ENCODE data around the gene CDKN2C.
"Not testable (repeated sequence)": the region's sequence is repeated elsewhere in the genome, so short reads cannot be mapped to it uniquely, and the experiment has no call there.

The CDKN2C gene

GRCh38 chr1:50930965-50931737, 38.9 kb upstream of the CDKN2C start:
- DNase-seq (ENCODE audit: low read depth), result peak; percentile 4
- no peak overlapping the region for H3K4me3 ChIP-seq (ENCODE audit: low read depth, low read length)
- no peak for TF ChIP-seq CTCF (conservative IDR thresholded peaks at IDR 0.05; ENCODE audit: low read depth, low read length)

- not testable (repeated sequence) for DNase-seq (ENCODE audit: low read depth); H3K4me3 ChIP-seq (ENCODE audit: low read depth, low read length)
Observed at GRCh38 chr1:50932043-50932442, 38.0 kb upstream of the CDKN2C start.

- H3K4me3 ChIP-seq (ENCODE audit: low read depth, low read length), result not testable (repeated sequence)
Observed at GRCh38 chr1:50933770-50934169, 36.3 kb upstream of the CDKN2C start.

GRCh38 chr1:50934838-50935237, 35.2 kb upstream of the CDKN2C start:
- no peak for DNase-seq (ENCODE audit: low read depth)
- no peak for TF ChIP-seq CTCF (conservative IDR thresholded peaks at IDR 0.05; ENCODE audit: low read depth, low read length)
- H3K4me3 ChIP-seq (ENCODE audit: low read depth, low read length), result no peak overlapping the region

More at GRCh38 chr1:50933770-50934169, 36.3 kb upstream of the CDKN2C start:
- DNase-seq (ENCODE audit: low read depth), result not testable (repeated sequence)

- DNase-seq (ENCODE audit: low read depth); H3K4me3 ChIP-seq (ENCODE audit: low read depth, low read length): not testable (repeated sequence)
Observed at GRCh38 chr1:50935276-50935675, 34.8 kb upstream of the CDKN2C start.

- no peak overlapping the region for H3K4me3 ChIP-seq (ENCODE audit: low read depth, low read length)
- TF ChIP-seq CTCF (conservative IDR thresholded peaks at IDR 0.05; ENCODE audit: low read depth, low read length), result no peak
- DNase-seq (ENCODE audit: low read depth), result peak; percentile 17
Observed at GRCh38 chr1:50936321-50936720, 33.7 kb upstream of the CDKN2C start.

- TF ChIP-seq CTCF (conservative IDR thresholded peaks at IDR 0.05; ENCODE audit: low read depth, low read length), result no peak
- no peak for DNase-seq (ENCODE audit: low read depth)
- no peak overlapping the region for H3K4me3 ChIP-seq (ENCODE audit: low read depth, low read length)
Observed at GRCh38 chr1:50940291-50940690, 29.8 kb upstream of the CDKN2C start.

GRCh38 chr1:50942334-50942733, 27.7 kb upstream of the CDKN2C start:
- DNase-seq (ENCODE audit: low read depth), result no peak
- no peak for TF ChIP-seq CTCF (conservative IDR thresholded peaks at IDR 0.05; ENCODE audit: low read depth, low read length)
- no peak overlapping the region for H3K4me3 ChIP-seq (ENCODE audit: low read depth, low read length)

All from choroid plexus epithelial cell (primary cell).